Stomach (tissue), 19 donors: Measurements from ENCODE around the gene SLC39A6. TPM values are rescaled to one million over a fixed set of nuclear protein-coding genes. Genes with fewer than 3 reads are reported as not detected.

Source experiments
- DNase-seq, 2 donors: peaks; one replicate each; pipeline versions ENCODE4 v3.0.0 to v3.0.0-alpha.2; 2013 to 2019
- H3K27ac ChIP-seq, 5 donors: fragments of 200-600 bp in 4 of 5; sonication (generic) in 4 of 5; one replicate each; pipeline ENCODE4 v1.5.1; 2013 to 2019; ENCODE audit warnings: mild to moderate bottlenecking in 1 of 5, moderate library complexity in 1 of 5
- H3K27me3 ChIP-seq, 3 donors: fragments of 200-600 bp; sonication (generic); one replicate each; pipeline ENCODE4 v1.5.1; 2017 to 2019; ENCODE audit warnings: mixed run types in 1 of 3
- H3K36me3 ChIP-seq, 4 donors: fragments of 200-600 bp; sonication (generic); 1 replicate in 3 of 4; 2 replicates in 1 of 4; pipeline ENCODE4 v1.5.1; 2016 to 2019
- H3K4me1 ChIP-seq, 4 donors: fragments of 200-600 bp; sonication (generic); one replicate each; pipeline ENCODE4 v1.5.1; 2016 to 2019
- H3K4me3 ChIP-seq, 4 donors: fragments of 200-600 bp; sonication (generic) in 3 of 4; one replicate each; pipeline ENCODE4 v1.5.1; 2016 to 2019; ENCODE audit warnings: mild to moderate bottlenecking in 1 of 4
- H3K9me3 ChIP-seq, 4 donors: fragments of 200-600 bp; sonication (generic); one replicate each; pipeline ENCODE4 v1.5.1; 2016 to 2019
- CTCF ChIP-seq, 7 experiments: fragments of 450-650 bp in 4 of 7; fragments of 200-600 bp in 3 of 7; sonication (generic) in 3 of 7; IDR thresholded peaks; one replicate each; pipeline ENCODE4 v1.5.1; 2016 to 2019; ENCODE audit warnings: antibody characterized with exemption in 7 of 7, control low read depth in 2 of 7, mild to moderate bottlenecking in 1 of 7
- EP300 ChIP-seq: sonication (generic); formaldehyde crosslinking; IDR thresholded peaks from one replicate; pipeline ENCODE4 v1.6.1; 2017; ENCODE audit warnings: antibody characterized with exemption
- POLR2A ChIP-seq, 4 donors: fragments of 450-650 bp; IDR thresholded peaks; one replicate each; pipeline ENCODE4 v1.6.1; 2016; ENCODE audit warnings: antibody characterized with exemption in 4 of 4, control low read depth in 2 of 4, mild to moderate bottlenecking in 1 of 4, moderate library complexity in 1 of 4
- POLR2AphosphoS5 ChIP-seq, 3 donors: sonication (generic); formaldehyde crosslinking; IDR thresholded peaks; one replicate each; pipeline ENCODE4 v1.6.1; 2016; ENCODE audit warnings: antibody characterized with exemption in 3 of 3
- WGBS, 5 donors: extraction: QIAGEN DNeasy Blood & Tissue Kit in 3 of 5; methylation state at CpG; one replicate each; pipeline versions ENCODE4 v1.1.5 to v1.1.7; 2013 to 2018; 5-methylcytosine and 5-hydroxymethylcytosine counted together
- intact Hi-C: fragments of 100-400 bp; cut with DNase I; formaldehyde crosslinking; loops from one replicate; pipeline ENCODE4 v1.15.1; 2023; ENCODE audit warnings: low total_unique reads
- long read RNA-seq, 10 donors: transcript quantifications; one replicate each; lab custom pipeline, GENCODE V29; 2026
- polyA plus RNA-seq, 3 donors: library from polyadenylated mRNA; stranded (reverse); fragments of 200-250 nt; gene quantifications; one replicate each; pipeline ENCODE4 v1.2.3, GENCODE V29; 2013
- total RNA-seq, 5 donors: library from RNA; depleted of rRNA; stranded (reverse); fragments of >200 nt; gene quantifications; one replicate each; pipeline versions ENCODE4 v1.1.0 to v1.2.3, GENCODE V29; 2014 to 2016
- donor health status: healthy with polysubstance abuse.
- donor health status: Bipolar disorder and iron deficiency.
- donor health status: healthy.

Gene SLC39A6
- 10 to 100 TPM in 4 of 5 donors, 1 to 10 TPM in 1; 5.3 to 33.9 (median 22.6) TPM for total RNA-seq
- polyA plus RNA-seq, result 1 to 10 TPM; 4.0 to 7.7 (median 6.5) TPM
- long read RNA-seq, donor 1, transcript SLC39A6-201 (10 exons, 3,543 nt), result major isoform, 6 of 26 reads
- long read RNA-seq, donor 1, partial matches to known transcripts, result 19 of 26 reads
- long read RNA-seq, donor 1, other reads (novel, unspliced or antisense), result 0 of 26 reads
- long read RNA-seq, donor 2, partial matches to known transcripts, result 29 of 33 reads
- long read RNA-seq, donor 2, other reads (novel, unspliced or antisense), result 0 of 33 reads
- long read RNA-seq, donor 3, transcript SLC39A6-201 (10 exons, 3,543 nt), result major isoform, 6 of 26 reads
- long read RNA-seq, donor 3, partial matches to known transcripts, result 20 of 26 reads
- long read RNA-seq, donor 3, other reads (novel, unspliced or antisense), result 0 of 26 reads
- long read RNA-seq, donor 4, result 0 reads
- long read RNA-seq, donor 5, partial matches to known transcripts, result 6 of 8 reads
- long read RNA-seq, donor 5, other reads (novel, unspliced or antisense), result 0 of 8 reads
- long read RNA-seq, donor 6, transcript SLC39A6-201 (10 exons, 3,543 nt), result major isoform, 11 of 63 reads
- long read RNA-seq, donor 6, partial matches to known transcripts, result 50 of 63 reads
- long read RNA-seq, donor 6, other reads (novel, unspliced or antisense), result 0 of 63 reads
- long read RNA-seq, donor 7, partial matches to known transcripts, result 0 of 3 reads
- long read RNA-seq, donor 7, other reads (novel, unspliced or antisense), result 0 of 3 reads
- long read RNA-seq, donor 8, partial matches to known transcripts, result 17 of 21 reads
- long read RNA-seq, donor 8, other reads (novel, unspliced or antisense), result 0 of 21 reads
- long read RNA-seq, donor 9, partial matches to known transcripts, result 7 of 9 reads
- long read RNA-seq, donor 9, other reads (novel, unspliced or antisense), result 0 of 9 reads
- long read RNA-seq, donor 10, partial matches to known transcripts, result 0 of 5 reads
- long read RNA-seq, donor 10, other reads (novel, unspliced or antisense), result 0 of 5 reads

- intact Hi-C loops, result no loop called here
- Histone ChIP-seq H3K27me3 (no peaks in the 10 kb centered on the region), H3K9me3 (no peaks in the 10 kb centered on the region), H3K36me3 (peaks cover 0 to 14% (median 7%) of the 10 kb centered on the region in 4 donors), H3K4me1 (peaks cover 24 to 49% (median 39%) of the 10 kb centered on the region in 4 donors), H3K27ac (peak within 1 kb of the TSS; percentile 98 to 99 (median 99)), H3K4me3 (peak within 1 kb of the TSS; percentile 76 to 88 (median 85))
- WGBS, 5 donors, result 0 to 1% (median 0%) methylated on average over 7 to 69 of the region's 69 CpGs
- peak; percentile 97 to 99 for DNase-seq
- TF ChIP-seq CTCF (IDR thresholded peaks at IDR 0.05), result no peak
- no peak for TF ChIP-seq EP300
- TF ChIP-seq POLR2AphosphoS5 (IDR thresholded peaks at IDR 0.05), result peak; percentile 83 to 91 (median 84)
- peak in 1 of 4 donors; percentile 28 for TF ChIP-seq POLR2A (IDR thresholded peaks at IDR 0.05)
Measured at GRCh38 chr18:36129300-36130038, at the start of gene SLC39A6, which contains the start of gene ELP2. Gene SLC39A6, minus strand, starts transcription at chr18:36129340. Its CDS starts 2,333 bp downstream, at chr18:36127007. Gene ELP2, plus strand, starts transcription at chr18:36129899. Its CDS starts 35 bp downstream, at chr18:36129934.

GRCh38 chr18:36177913-36178312, 48.8 kb upstream of the SLC39A6 start:
- Histone ChIP-seq H3K4me3 (no peak overlapping the region), H3K36me3 (peaks cover 11 to 46% (median 43%) of the 10 kb centered on the region in 4 donors), H3K27ac (no peak overlapping the region), H3K27me3 (no peaks in the 10 kb centered on the region), H3K4me1 (peaks cover 3 to 14% (median 8%) of the 10 kb centered on the region in 4 donors), H3K9me3 (no peaks in the 10 kb centered on the region)
- 79 to 89% (median 84%) methylated on average over 3 of the region's 3 CpGs for WGBS, 5 donors
- TF ChIP-seq EP300 (no peak), CTCF (IDR thresholded peaks at IDR 0.05) (no peak), POLR2AphosphoS5 (IDR thresholded peaks at IDR 0.05) (no peak), POLR2A (IDR thresholded peaks at IDR 0.05) (no peak)
- no peak for DNase-seq
- intact Hi-C loops, result no loop called here

- WGBS, 5 donors, result 87 to 95% (median 93%) methylated on average over 9 of the region's 9 CpGs
- no peak for TF ChIP-seq CTCF (IDR thresholded peaks at IDR 0.05)
- peaks cover 3 to 14% (median 8%) of the 10 kb centered on the region in 4 donors for H3K4me1 ChIP-seq
- no peaks in the 10 kb centered on the region for H3K9me3 ChIP-seq
- H3K27ac ChIP-seq, result no peak overlapping the region
- no peak for DNase-seq
- no peak overlapping the region for H3K4me3 ChIP-seq
- intact Hi-C loops, result no loop called here
- H3K36me3 ChIP-seq, result peaks cover 20 to 58% (median 55%) of the 10 kb centered on the region in 4 donors
- H3K27me3 ChIP-seq, result no peaks in the 10 kb centered on the region
Measured at GRCh38 chr18:36176711-36177110, 47.6 kb upstream of the SLC39A6 start.
